ENCODE results near the gene SARM1. TPM values are rescaled to one million over a fixed set of nuclear protein-coding genes. Genes with fewer than 3 reads are reported as not detected.

The SARM1 gene
- total and polyA plus RNA-seq, 2 of the 13 experiments (the other 11 are each of a cell fraction or from before 2014, with no cell fraction given) = 0.73 to 0.86 TPM

DNA sequence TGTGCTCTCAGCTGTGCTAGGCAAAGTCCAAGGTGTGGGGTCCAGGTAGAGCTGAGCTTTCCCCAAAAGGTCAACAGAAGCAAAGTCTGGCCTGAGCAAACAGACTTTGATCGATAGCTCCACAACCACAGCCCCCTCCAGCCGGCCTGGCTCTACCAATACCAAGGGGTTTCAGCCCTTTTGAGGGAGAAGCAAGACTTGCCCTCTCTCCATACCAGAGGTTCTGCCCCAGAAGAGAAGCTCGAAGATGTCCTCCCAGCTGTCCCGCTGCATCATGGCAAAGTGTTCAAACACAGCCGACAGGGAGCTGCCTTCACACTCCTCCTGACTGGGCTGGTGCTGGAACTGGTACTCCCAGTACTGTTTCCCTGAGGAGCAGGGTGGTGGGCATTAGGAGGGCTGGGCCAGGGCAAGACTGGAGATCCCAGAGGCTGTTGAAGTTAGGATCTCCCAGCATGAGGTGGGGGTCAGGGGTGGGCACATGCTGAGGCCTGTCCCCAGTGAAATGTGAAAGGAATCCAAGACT is 3.1 kb upstream of the SARM1 start (continued):
- no peak for TF ChIP-seq TCF12 (IDR thresholded peaks at IDR 0.05)
- TF ChIP-seq TCF12 (CRISPR knock-in tag; IDR thresholded peaks at IDR 0.05) = peak; percentile 92; the same call in 1 of the 2 replicates
- no peak for TF ChIP-seq ZNF563 (CRISPR knock-in tag; IDR thresholded peaks at IDR 0.05)
- peak; percentile 65; the same call in 1 of the 2 replicates for TF ChIP-seq HIVEP1 (CRISPR knock-in tag; IDR thresholded peaks at IDR 0.05)
- peak; percentile 76 for TF ChIP-seq RERE (CRISPR knock-in tag; IDR thresholded peaks at IDR 0.05; ENCODE audit: low read depth)
- peak; percentile 89 to 93 for TF ChIP-seq NR2F1 (CRISPR knock-in tag; IDR thresholded peaks at IDR 0.05)
- TF ChIP-seq, protein P1, sequence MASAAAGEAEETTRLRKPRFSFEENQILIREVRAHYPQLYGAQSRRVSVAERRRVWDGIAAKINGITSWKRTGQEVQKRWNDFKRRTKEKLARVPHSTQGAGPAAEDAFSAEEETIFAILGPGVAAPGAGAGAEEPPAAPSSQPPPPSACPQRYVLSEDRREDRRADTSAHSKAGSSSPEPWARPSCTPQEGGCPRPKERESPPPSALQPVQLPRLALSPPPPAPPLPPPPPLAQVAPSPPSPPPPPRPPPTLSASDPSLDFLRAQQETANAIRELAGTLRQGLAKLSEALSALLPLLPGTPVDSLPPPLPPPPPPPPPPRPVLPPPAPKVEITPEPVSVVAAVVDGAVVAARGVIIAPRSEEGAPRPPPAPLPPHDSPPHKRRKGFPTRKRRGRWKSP (CRISPR knock-in tag; IDR thresholded peaks at IDR 0.05) = peak; percentile 62; the same call in 1 of the 2 replicates
- TF ChIP-seq ZNF839 (CRISPR knock-in tag; IDR thresholded peaks at IDR 0.05; ENCODE audit: borderline replicate concordance) = peak; percentile 89; the same call in 1 of the 2 replicates
- no peak for TF ChIP-seq RNF2 (conservative IDR thresholded peaks at IDR 0.05; ENCODE audit: low read depth)
- no peak for TF ChIP-seq EZH2 (conservative IDR thresholded peaks at IDR 0.05; ENCODE audit: low read depth, low read length)
- TF ChIP-seq, protein P2, sequence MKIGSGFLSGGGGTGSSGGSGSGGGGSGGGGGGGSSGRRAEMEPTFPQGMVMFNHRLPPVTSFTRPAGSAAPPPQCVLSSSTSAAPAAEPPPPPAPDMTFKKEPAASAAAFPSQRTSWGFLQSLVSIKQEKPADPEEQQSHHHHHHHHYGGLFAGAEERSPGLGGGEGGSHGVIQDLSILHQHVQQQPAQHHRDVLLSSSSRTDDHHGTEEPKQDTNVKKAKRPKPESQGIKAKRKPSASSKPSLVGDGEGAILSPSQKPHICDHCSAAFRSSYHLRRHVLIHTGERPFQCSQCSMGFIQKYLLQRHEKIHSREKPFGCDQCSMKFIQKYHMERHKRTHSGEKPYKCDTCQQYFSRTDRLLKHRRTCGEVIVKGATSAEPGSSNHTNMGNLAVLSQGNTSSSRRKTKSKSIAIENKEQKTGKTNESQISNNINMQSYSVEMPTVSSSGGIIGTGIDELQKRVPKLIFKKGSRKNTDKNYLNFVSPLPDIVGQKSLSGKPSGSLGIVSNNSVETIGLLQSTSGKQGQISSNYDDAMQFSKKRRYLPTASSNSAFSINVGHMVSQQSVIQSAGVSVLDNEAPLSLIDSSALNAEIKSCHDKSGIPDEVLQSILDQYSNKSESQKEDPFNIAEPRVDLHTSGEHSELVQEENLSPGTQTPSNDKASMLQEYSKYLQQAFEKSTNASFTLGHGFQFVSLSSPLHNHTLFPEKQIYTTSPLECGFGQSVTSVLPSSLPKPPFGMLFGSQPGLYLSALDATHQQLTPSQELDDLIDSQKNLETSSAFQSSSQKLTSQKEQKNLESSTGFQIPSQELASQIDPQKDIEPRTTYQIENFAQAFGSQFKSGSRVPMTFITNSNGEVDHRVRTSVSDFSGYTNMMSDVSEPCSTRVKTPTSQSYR (CRISPR knock-in tag; IDR thresholded peaks at IDR 0.05; ENCODE audit: borderline replicate concordance) = peak; percentile 89
- TF ChIP-seq ZNF713 (CRISPR knock-in tag; IDR thresholded peaks at IDR 0.05) = peak; percentile 71; the same call in 1 of the 2 replicates
- TF ChIP-seq KLF9 (CRISPR knock-in tag; IDR thresholded peaks at IDR 0.05; ENCODE audit: low read depth) = no peak
- TF ChIP-seq KDM1A (CRISPR knock-in tag; IDR thresholded peaks at IDR 0.05) = peak; percentile 78
- no peak for TF ChIP-seq GLMP (CRISPR knock-in tag; IDR thresholded peaks at IDR 0.05; ENCODE audit: borderline replicate concordance)
- peak; percentile 97 for TF ChIP-seq ZBTB34 (CRISPR knock-in tag; IDR thresholded peaks at IDR 0.05)
- peak; percentile 99 for TF ChIP-seq NCOR1 (IDR thresholded peaks at IDR 0.05; ENCODE audit: borderline replicate concordance, low read length)
- peak; percentile 96 for TF ChIP-seq SALL1 (CRISPR knock-in tag; IDR thresholded peaks at IDR 0.05)
